T-helper 22 cell (primary cell): ENCODE data around the gene KCNN4.
"Not testable (repeated sequence)": the region's sequence is repeated elsewhere in the genome, so short reads cannot be mapped to it uniquely, and the experiment has no call there.

Experiments
- DNase-seq: peaks from one replicate; pipeline ENCODE4 v3.0.0-alpha.2; 2020; ENCODE audit warnings: low read depth

Gene KCNN4

GRCh38 chr19:43798546-43799409, 18.0 kb upstream of the KCNN4 start:
- DNase-seq: peak; percentile 40

- DNase-seq: no peak
Observed at GRCh38 chr19:43798026-43798545, 17.3 kb upstream of the KCNN4 start.

GRCh38 chr19:43797556-43797955, 16.8 kb upstream of the KCNN4 start:
- no peak for DNase-seq

- no peak for DNase-seq
Observed at GRCh38 chr19:43797118-43797517, 16.3 kb upstream of the KCNN4 start.

- no peak for DNase-seq
Observed at GRCh38 chr19:43790587-43790986, 9.8 kb upstream of the KCNN4 start.

GRCh38 chr19:43789029-43789428, 8.3 kb upstream of the KCNN4 start:
- no peak for DNase-seq

- no peak for DNase-seq
Observed at GRCh38 chr19:43786665-43787064, 5.9 kb upstream of the KCNN4 start.

GRCh38 chr19:43784981-43785808, 4.4 kb upstream of the KCNN4 start:
- DNase-seq: peak; percentile 26

GRCh38 chr19:43784241-43784980, 3.6 kb upstream of the KCNN4 start:
- peak; percentile 52 for DNase-seq

GRCh38 chr19:43783636-43784035, 2.9 kb upstream of the KCNN4 start:
- DNase-seq: no peak

GRCh38 chr19:43782689-43783231, 2.0 kb upstream of the KCNN4 start:
- DNase-seq: no peak

GRCh38 chr19:43782311-43782660, 1.5 kb upstream of the KCNN4 start:
- no peak for DNase-seq

GRCh38 chr19:43781630-43782310, 997 bp upstream of the KCNN4 start:
- no peak for DNase-seq

GRCh38 chr19:43779820-43780219, 953 bp downstream of the KCNN4 start:
- DNase-seq: no peak

- no peak for DNase-seq
Observed at GRCh38 chr19:43779147-43779819, 1.5 kb downstream of the KCNN4 start.

- DNase-seq: no peak
Observed at GRCh38 chr19:43778651-43779050, 2.1 kb downstream of the KCNN4 start.

- DNase-seq: peak; percentile 51
Observed at GRCh38 chr19:43777163-43777695, 3.5 kb downstream of the KCNN4 start.

GRCh38 chr19:43776286-43776685, 4.5 kb downstream of the KCNN4 start:
- no peak for DNase-seq

GRCh38 chr19:43775299-43775890, 5.4 kb downstream of the KCNN4 start:
- no peak for DNase-seq

- DNase-seq: not testable (repeated sequence)
Observed at GRCh38 chr19:43774940-43775258, 5.9 kb downstream of the KCNN4 start.
